ENCODE results near the gene AFF3.

DNA sequence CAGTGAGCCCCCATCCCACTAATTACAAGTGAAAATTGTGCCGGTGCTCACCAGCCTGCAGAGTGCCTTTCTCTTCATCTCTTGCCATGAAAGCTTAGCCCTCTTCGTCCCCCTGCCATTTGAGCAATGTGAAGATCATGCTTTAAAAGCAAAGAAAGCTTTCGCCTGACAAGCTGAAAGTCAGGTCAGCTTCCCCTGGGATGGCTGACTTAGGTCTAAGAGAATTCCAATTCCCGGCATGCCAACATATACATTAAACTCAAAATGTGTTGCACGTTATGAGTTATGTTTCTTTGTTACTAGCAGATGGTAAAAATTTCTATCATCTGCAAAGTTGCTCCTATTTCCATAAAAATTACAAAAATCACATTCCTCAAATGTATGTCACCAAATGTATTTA is 129.8 kb downstream of the AFF3 start:
- TF ChIP-seq YY1 (IDR thresholded peaks at IDR 0.05; ENCODE audit: low read depth, low read length) (no peak), BHLHE40 (IDR thresholded peaks at IDR 0.05; ENCODE audit: borderline replicate concordance in 1 of 2, low read depth in 2 of 2, low read length in 1 of 2) (no peak), CHD1 (IDR thresholded peaks at IDR 0.05; ENCODE audit: low read depth, low read length) (no peak), SMAD1 (IDR thresholded peaks at IDR 0.05; ENCODE audit: low read depth, partially characterized antibody) (no peak), EZH2 (IDR thresholded peaks at IDR 0.05; ENCODE audit: borderline replicate concordance, control insufficient read depth, low read depth, low read length) (no peak)
- TF ChIP-seq, protein P1, sequence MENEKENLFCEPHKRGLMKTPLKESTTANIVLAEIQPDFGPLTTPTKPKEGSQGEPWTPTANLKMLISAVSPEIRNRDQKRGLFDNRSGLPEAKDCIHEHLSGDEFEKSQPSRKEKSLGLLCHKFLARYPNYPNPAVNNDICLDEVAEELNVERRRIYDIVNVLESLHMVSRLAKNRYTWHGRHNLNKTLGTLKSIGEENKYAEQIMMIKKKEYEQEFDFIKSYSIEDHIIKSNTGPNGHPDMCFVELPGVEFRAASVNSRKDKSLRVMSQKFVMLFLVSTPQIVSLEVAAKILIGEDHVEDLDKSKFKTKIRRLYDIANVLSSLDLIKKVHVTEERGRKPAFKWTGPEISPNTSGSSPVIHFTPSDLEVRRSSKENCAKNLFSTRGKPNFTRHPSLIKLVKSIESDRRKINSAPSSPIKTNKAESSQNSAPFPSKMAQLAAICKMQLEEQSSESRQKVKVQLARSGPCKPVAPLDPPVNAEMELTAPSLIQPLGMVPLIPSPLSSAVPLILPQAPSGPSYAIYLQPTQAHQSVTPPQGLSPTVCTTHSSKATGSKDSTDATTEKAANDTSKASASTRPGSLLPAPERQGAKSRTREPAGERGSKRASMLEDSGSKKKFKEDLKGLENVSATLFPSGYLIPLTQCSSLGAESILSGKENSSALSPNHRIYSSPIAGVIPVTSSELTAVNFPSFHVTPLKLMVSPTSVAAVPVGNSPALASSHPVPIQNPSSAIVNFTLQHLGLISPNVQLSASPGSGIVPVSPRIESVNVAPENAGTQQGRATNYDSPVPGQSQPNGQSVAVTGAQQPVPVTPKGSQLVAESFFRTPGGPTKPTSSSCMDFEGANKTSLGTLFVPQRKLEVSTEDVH (IDR thresholded peaks at IDR 0.05; ENCODE audit: low read depth, partially characterized antibody) = no peak
- TF ChIP-seq, protein P2, sequence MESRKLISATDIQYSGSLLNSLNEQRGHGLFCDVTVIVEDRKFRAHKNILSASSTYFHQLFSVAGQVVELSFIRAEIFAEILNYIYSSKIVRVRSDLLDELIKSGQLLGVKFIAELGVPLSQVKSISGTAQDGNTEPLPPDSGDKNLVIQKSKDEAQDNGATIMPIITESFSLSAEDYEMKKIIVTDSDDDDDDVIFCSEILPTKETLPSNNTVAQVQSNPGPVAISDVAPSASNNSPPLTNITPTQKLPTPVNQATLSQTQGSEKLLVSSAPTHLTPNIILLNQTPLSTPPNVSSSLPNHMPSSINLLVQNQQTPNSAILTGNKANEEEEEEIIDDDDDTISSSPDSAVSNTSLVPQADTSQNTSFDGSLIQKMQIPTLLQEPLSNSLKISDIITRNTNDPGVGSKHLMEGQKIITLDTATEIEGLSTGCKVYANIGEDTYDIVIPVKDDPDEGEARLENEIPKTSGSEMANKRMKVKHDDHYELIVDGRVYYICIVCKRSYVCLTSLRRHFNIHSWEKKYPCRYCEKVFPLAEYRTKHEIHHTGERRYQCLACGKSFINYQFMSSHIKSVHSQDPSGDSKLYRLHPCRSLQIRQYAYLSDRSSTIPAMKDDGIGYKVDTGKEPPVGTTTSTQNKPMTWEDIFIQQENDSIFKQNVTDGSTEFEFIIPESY (IDR thresholded peaks at IDR 0.05) = no peak

Data from GM12878 (cell line).